ENCODE data around the gene IFNGR1.

Gene IFNGR1

GRCh38 chr6:137157601-137158000 lies 61.6 kb downstream of the IFNGR1 start:
- no peak for DNase-seq (ENCODE audit: low read depth)
- TF ChIP-seq CTCF (conservative IDR thresholded peaks at IDR 0.05; ENCODE audit: low read depth, low read length): no peak
- H3K4me3 ChIP-seq (ENCODE audit: low read length): no peak overlapping the region

DNA sequence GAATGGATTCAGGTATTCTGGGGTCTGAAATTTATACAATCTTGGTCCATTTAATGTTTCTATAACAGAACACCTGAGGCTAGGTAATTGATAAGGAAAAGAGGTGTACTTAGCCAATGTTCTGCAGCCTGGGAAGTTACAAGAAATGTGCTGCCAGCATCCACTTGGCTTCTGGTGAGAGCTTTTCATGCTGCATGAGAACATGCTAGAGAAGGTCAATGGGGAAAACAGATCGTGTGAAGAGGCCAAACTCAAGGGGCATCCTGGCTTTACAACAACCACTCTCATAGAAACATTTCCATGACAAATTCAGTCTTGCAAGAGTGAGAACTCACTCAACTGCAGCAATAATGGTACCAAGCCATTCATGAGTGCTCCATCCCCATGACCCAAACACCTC lies 62.5 kb downstream of the IFNGR1 start:
- no peak for TF ChIP-seq CTCF (conservative IDR thresholded peaks at IDR 0.05; ENCODE audit: low read depth, low read length)
- no peak for DNase-seq (ENCODE audit: low read depth)
- no peak overlapping the region for H3K4me3 ChIP-seq (ENCODE audit: low read length)

DNA sequence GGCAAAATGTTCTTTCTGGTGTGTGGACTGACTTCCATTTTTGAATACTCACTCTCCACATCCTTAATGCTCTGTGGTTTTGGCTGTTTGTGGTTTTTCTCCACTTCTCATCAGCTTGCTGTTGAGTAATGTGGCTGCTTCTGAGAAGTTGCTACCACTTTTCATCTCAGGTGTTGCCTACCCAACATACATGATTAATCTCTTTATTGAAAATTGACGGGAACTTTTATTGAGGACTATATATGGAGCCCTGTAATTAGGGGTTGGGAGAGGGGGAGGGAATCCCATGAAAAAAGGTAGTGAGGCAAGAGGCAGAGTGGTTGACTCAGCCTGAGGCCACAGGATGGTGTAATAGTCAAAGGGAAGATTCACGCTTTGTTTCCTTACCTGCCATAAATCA lies 63.4 kb downstream of the IFNGR1 start:
- no peak for TF ChIP-seq CTCF (conservative IDR thresholded peaks at IDR 0.05; ENCODE audit: low read depth, low read length)
- no peak overlapping the region for H3K4me3 ChIP-seq (ENCODE audit: low read length)
- no peak for DNase-seq (ENCODE audit: low read depth)

GRCh38 chr6:137150072-137150471 lies 69.1 kb downstream of the IFNGR1 start:
- H3K4me3 ChIP-seq (ENCODE audit: low read length): no peak overlapping the region
- no peak for TF ChIP-seq CTCF (conservative IDR thresholded peaks at IDR 0.05; ENCODE audit: low read depth, low read length)
- DNase-seq (ENCODE audit: low read depth): no peak

DNA sequence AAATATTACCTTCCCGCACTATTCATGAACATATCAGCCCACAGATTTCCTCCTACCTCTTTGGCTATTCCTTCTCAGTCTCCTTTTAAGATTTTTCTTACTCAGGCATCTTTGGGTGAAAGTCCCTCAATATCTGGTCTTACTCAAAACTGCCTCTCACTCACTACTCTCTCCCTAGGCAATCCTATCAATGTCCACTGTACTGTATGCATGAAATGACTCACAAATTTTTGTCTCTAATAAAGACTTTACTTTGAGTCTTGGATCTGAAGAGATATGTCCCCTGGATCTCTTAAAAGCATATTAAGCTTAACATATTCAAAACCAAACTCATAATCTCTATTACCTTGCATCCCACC lies 70.2 kb downstream of the IFNGR1 start:
- TF ChIP-seq CTCF (conservative IDR thresholded peaks at IDR 0.05; ENCODE audit: low read depth, low read length): no peak
- no peak overlapping the region for H3K4me3 ChIP-seq (ENCODE audit: low read length)
- DNase-seq (ENCODE audit: low read depth): no peak

DNA sequence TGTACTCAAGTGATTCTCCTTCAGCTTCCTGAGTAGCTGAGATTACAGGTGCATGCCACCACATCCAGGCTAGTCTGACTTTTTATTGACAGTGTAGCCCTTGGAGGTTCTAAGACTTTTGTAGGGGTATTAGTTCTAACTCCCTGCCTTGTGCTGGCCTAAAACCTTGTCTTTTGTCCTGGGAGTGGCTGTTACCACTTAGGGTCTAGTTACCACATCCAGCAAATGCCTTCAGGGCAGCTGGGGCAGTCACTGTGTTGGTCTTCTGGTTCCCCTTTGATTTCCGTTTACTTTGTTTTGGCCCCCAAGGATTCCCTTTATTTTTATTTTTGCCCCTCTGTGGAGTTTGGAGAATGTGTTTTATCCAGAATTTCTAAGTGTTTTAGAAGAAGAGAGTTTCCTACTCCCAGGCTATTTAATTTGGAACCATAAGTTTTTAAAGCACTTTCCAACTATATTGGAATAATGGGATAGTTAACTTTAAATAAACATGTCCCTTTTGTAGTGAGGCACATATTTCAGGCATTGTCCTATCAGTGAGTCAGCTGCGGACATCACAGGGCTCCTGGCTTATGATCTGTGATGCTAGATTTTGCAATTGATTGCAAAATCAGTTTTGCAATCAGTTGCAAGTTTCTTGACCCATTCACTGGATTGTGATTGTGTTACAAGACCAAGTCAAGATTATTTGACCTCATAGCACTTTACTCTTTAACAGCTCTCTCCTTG lies 70.7 kb downstream of the IFNGR1 start:
- DNase-seq (ENCODE audit: low read depth): no peak
- H3K4me3 ChIP-seq (ENCODE audit: low read length): no peak overlapping the region
- TF ChIP-seq CTCF (conservative IDR thresholded peaks at IDR 0.05; ENCODE audit: low read depth, low read length): no peak
